ENCODE data around the gene SPHKAP.

SPHKAP gene

DNA sequence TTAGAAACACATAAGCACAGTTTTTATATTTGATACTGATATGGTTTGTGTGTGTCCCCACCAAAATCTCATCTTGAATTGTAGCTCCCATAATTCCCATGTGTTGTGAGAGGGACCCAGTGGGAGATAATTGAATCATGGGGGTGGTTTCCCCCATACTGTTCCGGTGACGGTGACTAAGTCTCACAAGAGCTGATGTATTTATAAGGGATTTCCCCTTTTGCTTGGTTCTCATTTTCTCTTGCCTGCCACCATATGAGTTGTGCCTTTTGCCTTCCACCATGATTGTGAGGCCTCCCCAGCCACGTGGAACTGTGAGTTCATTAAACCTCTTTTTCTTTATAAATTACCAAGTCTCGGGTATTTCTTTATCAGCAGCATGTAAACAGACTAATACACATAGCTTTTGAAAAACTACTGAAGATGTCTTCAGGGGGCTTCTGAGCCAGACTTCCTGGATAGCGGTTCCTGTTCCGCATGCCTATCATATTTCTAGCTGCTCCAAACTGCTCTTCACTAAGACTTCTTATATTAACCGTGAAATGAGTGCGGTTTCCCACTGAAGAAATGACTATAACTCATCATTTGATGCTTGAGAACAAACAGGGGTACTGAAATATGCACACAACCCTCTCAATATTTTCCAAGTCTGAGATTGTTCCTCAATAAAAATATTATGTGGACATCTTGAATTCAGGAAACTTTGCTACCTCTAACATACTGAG, 75.8 kb downstream of the SPHKAP start:
- TF ChIP-seq POLR2AphosphoS5 (IDR thresholded peaks at IDR 0.05; ENCODE audit: low read depth, low read length) (no peak), TAF1 (IDR thresholded peaks at IDR 0.05; ENCODE audit: borderline replicate concordance, insufficient read depth, low read length) (no peak), SIN3A (IDR thresholded peaks at IDR 0.05; ENCODE audit: borderline replicate concordance, insufficient read depth, low read length) (no peak), FOXP2 (optimal IDR thresholded peaks at IDR 0.05; ENCODE audit: borderline replicate concordance, extremely low read depth, extremely low read length, insufficient read depth) (no peak)
- TF ChIP-seq, protein P1, sequence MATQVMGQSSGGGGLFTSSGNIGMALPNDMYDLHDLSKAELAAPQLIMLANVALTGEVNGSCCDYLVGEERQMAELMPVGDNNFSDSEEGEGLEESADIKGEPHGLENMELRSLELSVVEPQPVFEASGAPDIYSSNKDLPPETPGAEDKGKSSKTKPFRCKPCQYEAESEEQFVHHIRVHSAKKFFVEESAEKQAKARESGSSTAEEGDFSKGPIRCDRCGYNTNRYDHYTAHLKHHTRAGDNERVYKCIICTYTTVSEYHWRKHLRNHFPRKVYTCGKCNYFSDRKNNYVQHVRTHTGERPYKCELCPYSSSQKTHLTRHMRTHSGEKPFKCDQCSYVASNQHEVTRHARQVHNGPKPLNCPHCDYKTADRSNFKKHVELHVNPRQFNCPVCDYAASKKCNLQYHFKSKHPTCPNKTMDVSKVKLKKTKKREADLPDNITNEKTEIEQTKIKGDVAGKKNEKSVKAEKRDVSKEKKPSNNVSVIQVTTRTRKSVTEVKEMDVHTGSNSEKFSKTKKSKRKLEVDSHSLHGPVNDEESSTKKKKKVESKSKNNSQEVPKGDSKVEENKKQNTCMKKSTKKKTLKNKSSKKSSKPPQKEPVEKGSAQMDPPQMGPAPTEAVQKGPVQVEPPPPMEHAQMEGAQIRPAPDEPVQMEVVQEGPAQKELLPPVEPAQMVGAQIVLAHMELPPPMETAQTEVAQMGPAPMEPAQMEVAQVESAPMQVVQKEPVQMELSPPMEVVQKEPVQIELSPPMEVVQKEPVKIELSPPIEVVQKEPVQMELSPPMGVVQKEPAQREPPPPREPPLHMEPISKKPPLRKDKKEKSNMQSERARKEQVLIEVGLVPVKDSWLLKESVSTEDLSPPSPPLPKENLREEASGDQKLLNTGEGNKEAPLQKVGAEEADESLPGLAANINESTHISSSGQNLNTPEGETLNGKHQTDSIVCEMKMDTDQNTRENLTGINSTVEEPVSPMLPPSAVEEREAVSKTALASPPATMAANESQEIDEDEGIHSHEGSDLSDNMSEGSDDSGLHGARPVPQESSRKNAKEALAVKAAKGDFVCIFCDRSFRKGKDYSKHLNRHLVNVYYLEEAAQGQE (IDR thresholded peaks at IDR 0.05; ENCODE audit: insufficient read depth in 1 of 2, low read depth in 2 of 2, low read length in 2 of 2) = no peak

- TF ChIP-seq, protein P1 (IDR thresholded peaks at IDR 0.05; ENCODE audit: insufficient read depth in 1 of 2, low read depth in 2 of 2, low read length in 2 of 2) = no peak
- no peak for TF ChIP-seq POLR2AphosphoS5 (IDR thresholded peaks at IDR 0.05; ENCODE audit: low read depth, low read length)
- no peak for TF ChIP-seq FOXP2 (optimal IDR thresholded peaks at IDR 0.05; ENCODE audit: borderline replicate concordance, extremely low read depth, extremely low read length, insufficient read depth)
- no peak for TF ChIP-seq SIN3A (IDR thresholded peaks at IDR 0.05; ENCODE audit: borderline replicate concordance, insufficient read depth, low read length)
- TF ChIP-seq TAF1 (IDR thresholded peaks at IDR 0.05; ENCODE audit: borderline replicate concordance, insufficient read depth, low read length) = no peak
These were observed 77.3 kb downstream of the SPHKAP start for GRCh38 chr2:228104215-228104614.

GRCh38 chr2:228103379-228103778, 78.1 kb downstream of the SPHKAP start:
- TF ChIP-seq, protein P1 (IDR thresholded peaks at IDR 0.05; ENCODE audit: insufficient read depth in 1 of 2, low read depth in 2 of 2, low read length in 2 of 2) = no peak

GRCh38 chr2:228102949-228103348, 78.5 kb downstream of the SPHKAP start:
- TF ChIP-seq, protein P1 (IDR thresholded peaks at IDR 0.05; ENCODE audit: insufficient read depth in 1 of 2, low read depth in 2 of 2, low read length in 2 of 2) = no peak
- no peak for TF ChIP-seq FOXP2 (optimal IDR thresholded peaks at IDR 0.05; ENCODE audit: borderline replicate concordance, extremely low read depth, extremely low read length, insufficient read depth)

GRCh38 chr2:228094377-228094921, 87.0 kb downstream of the SPHKAP start:
- no peak for TF ChIP-seq FOXP2 (optimal IDR thresholded peaks at IDR 0.05; ENCODE audit: borderline replicate concordance, extremely low read depth, extremely low read length, insufficient read depth)
- TF ChIP-seq, protein P1 (IDR thresholded peaks at IDR 0.05; ENCODE audit: insufficient read depth in 1 of 2, low read depth in 2 of 2, low read length in 2 of 2) = no peak
- TF ChIP-seq TAF1 (IDR thresholded peaks at IDR 0.05; ENCODE audit: borderline replicate concordance, insufficient read depth, low read length) = no peak
- no peak for TF ChIP-seq SIN3A (IDR thresholded peaks at IDR 0.05; ENCODE audit: borderline replicate concordance, insufficient read depth, low read length)
- no peak for TF ChIP-seq POLR2AphosphoS5 (IDR thresholded peaks at IDR 0.05; ENCODE audit: low read depth, low read length)

Data from PFSK-1 (cell line).